Measurements from ENCODE around the gene CES5A.

The CES5A gene

DNA sequence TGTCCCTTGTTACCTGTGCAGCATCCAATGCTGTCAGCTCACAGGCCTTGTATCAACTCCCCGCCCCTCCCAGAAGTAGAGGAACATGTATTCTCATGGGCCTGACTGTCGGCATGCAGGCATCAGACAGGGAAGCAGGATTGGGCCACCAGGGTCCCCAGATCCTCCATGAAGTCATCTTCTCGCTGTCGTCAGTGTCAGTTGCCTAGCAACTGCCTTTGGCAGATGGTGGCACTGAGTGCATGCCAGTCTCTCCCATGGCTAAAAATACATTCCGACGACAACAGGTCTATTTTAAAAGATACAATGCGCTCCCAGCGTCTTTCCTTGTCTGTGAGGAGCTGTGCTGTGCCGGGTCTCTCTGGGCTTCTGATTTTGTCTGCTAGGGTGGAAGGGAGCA lies 36.8 kb upstream of the CES5A start:
- no peak for DNase-seq (ENCODE audit: low read depth)
- no peak for TF ChIP-seq CTCF (IDR thresholded peaks at IDR 0.05; ENCODE audit: insufficient read depth, low read depth, low read length, missing control alignments)
- no peak overlapping the region for H3K4me3 ChIP-seq (ENCODE audit: low read depth, low read length)

GRCh38 chr16:55911616-55912015 lies 36.4 kb upstream of the CES5A start:
- no peak for DNase-seq (ENCODE audit: low read depth)
- TF ChIP-seq CTCF (IDR thresholded peaks at IDR 0.05; ENCODE audit: insufficient read depth, low read depth, low read length, missing control alignments): no peak
- H3K4me3 ChIP-seq (ENCODE audit: low read depth, low read length): no peak overlapping the region

DNA sequence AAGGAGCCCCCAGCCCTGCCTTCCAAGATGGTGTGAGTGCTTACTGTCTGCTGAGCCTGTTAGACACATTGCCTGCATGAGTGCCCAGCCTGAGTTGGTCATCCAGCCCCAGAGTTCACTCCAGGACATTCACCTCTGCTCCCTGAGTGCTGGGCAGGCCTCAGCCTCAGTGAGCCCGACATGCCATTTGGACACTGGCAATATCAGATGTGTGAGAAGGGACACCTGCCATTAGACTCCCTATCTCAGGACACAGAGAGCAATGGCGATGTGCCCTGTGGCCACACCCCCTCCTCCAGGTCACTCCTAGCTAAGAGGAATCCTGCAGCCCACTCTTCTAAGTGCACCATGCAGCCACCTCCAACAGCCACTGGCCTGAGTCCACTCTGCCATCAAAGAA lies 34.7 kb upstream of the CES5A start:
- H3K4me3 ChIP-seq (ENCODE audit: low read depth, low read length): no peak overlapping the region
- TF ChIP-seq CTCF (IDR thresholded peaks at IDR 0.05; ENCODE audit: insufficient read depth, low read depth, low read length, missing control alignments): no peak

DNA sequence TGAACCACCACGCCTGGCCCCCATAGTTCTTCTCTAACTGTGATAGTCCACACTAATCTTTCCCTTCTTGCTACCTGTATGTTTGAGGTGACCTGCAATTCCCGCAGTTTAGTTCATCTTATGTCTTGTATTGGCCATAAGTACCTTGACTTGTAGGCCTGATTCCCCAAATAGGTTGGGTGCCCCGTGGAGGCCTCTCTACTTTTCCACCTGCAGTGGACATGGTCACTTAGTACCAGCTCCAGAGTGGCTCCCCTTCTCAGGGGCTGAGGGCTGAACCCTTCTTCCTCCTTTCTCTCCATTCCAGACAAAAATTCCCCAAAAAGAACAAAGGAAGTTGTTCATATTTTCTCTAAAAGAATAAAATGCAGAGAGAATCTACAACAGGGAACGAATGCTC lies 33.5 kb upstream of the CES5A start:
- no peak for TF ChIP-seq CTCF (IDR thresholded peaks at IDR 0.05; ENCODE audit: insufficient read depth, low read depth, low read length, missing control alignments)
- DNase-seq (ENCODE audit: low read depth): no peak
- H3K4me3 ChIP-seq (ENCODE audit: low read depth, low read length): no peak overlapping the region

More for the DNA sequence above, 34.7 kb upstream of the CES5A start:
- no peak for DNase-seq (ENCODE audit: low read depth)

DNA sequence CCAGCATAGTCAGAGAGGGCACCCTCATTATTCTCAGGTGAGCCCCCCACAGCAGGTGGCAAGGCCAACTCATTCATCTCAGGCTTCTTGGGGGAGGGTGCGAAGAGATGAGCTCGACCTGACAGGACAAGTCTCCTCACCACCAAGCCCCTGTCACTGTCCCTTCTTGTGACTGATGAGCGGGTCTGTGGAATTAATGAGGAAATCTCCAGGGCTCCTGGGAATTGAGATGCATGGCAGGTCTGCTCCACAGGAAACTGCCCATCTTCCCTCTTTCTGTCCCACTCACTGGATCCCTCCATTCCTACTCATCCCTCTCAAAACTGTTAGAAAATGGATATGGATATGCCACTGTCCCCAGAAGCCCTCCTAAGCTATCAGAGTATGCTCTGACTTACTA lies 32.5 kb upstream of the CES5A start:
- no peak for DNase-seq (ENCODE audit: low read depth)
- TF ChIP-seq CTCF (IDR thresholded peaks at IDR 0.05; ENCODE audit: insufficient read depth, low read depth, low read length, missing control alignments): no peak
- no peak overlapping the region for H3K4me3 ChIP-seq (ENCODE audit: low read depth, low read length)

DNA sequence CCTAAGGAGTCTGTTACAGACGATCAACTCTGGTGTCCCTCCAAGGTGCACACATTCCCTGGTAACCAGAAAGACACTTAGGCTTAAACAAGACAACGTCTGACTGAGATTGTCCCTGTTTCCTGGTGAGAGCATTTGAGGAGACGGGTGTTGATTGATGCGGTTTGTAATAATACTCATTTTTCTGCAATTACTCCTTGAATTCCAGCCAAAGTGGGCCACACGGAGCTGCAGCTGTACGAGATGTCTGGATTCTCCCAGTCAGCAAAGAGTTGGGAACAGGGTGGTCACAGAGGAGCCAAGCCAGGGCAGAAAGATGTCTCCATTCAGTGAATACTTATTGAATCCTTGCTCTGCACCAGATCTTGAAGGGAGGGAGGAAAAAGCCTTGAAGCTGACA lies 30.9 kb upstream of the CES5A start:
- no peak for DNase-seq (ENCODE audit: low read depth)
- no peak overlapping the region for H3K4me3 ChIP-seq (ENCODE audit: low read depth, low read length)
- no peak for TF ChIP-seq CTCF (IDR thresholded peaks at IDR 0.05; ENCODE audit: insufficient read depth, low read depth, low read length, missing control alignments)

- no peak overlapping the region for H3K4me3 ChIP-seq (ENCODE audit: low read depth, low read length)
- no peak for DNase-seq (ENCODE audit: low read depth)
- TF ChIP-seq CTCF (IDR thresholded peaks at IDR 0.05; ENCODE audit: insufficient read depth, low read depth, low read length, missing control alignments): no peak
Measured at GRCh38 chr16:55905651-55906050, 30.5 kb upstream of the CES5A start.

Measured in GM12865 (cell line).